ENCODE results near the gene ZNF728. TPM values are rescaled to one million over a fixed set of nuclear protein-coding genes. Genes with fewer than 3 reads are reported as not detected.
"Not testable (repeated sequence)": the region's sequence is repeated elsewhere in the genome, so short reads cannot be mapped to it uniquely, and the experiment has no call there.

The ZNF728 gene
- not detected for total RNA-seq

DNA sequence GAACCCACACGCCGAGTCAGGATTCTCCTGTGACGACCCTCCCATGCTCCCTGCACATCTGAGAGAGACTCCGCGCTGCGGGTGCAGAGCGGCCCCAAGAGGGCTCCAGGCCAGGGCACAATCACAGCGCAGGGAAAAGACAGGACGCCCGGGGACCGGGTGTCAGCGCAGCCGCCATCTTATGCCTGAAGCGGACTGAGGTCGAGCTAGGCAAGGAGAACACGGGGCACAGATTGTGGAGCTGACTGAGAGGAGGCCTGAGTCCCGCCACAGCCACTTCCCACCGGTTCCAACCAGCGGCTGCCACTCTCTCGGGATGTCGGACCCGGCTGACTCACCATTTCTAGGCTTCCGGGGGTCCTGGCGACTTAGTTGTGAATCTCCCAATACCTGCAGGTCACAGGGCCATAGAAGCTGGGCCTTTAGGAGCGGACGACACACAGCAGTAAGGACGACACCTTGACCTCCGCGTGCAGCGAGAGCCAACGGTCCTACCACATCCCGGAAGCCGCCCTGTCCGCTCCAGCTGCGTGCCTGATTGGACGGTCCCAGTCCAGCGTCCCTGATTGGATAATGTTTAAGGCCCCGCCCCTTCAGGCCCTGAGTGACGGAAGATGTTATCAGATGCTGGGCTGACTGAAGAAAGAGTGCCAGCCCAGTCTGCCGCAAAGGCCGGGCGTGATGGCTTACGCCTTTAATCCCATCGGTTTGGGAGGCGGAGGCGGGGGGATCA, at the start of gene ZNF728:
ZNF728 (minus strand) TSS at position 487 of the 733 bp plus-strand sequence; CDS start at position 341, 146 bp downstream.
- H3K9me3 Mint-ChIP-seq: peaks cover 26% of the 10 kb centered on the region
- H3K27me3 Mint-ChIP-seq: no peaks in the 10 kb centered on the region
- no peaks in the 10 kb centered on the region for H3K4me1 Mint-ChIP-seq
- DNase-seq: no peak
- H3K27ac Mint-ChIP-seq: no peak within 1 kb of the TSS
- H3K36me3 Mint-ChIP-seq: peaks cover 2% of the 10 kb centered on the region
- H3K4me3 Mint-ChIP-seq: no peak within 1 kb of the TSS

DNA sequence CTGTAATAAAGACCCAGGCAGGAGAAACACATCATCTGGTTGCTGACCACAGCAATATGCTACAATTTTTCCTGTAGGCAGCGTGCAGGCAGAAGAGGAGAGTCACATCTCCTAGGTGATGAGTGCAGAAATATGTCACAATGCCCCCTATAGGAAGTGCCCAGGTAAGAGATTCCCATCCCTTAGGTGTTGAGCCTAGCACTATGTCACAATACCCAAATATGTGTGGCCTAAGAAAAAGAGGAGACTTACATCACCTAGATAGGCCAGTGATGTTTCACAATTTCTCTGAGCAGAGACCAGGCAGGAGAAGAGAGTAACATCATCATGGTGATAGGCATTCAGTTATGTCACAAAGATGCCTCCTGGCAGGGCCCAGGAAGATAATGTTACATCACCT, 49.4 kb upstream of the ZNF728 start:
- Mint-ChIP-seq H3K4me3 (no peak overlapping the region), H3K27ac (no peak overlapping the region), H3K27me3 (no peaks in the 10 kb centered on the region)

GRCh38 chr19:23049256-23049655, 46.3 kb upstream of the ZNF728 start:
- H3K27me3 Mint-ChIP-seq: no peaks in the 10 kb centered on the region
- no peak for DNase-seq
- H3K36me3 Mint-ChIP-seq: no peaks in the 10 kb centered on the region
- peaks cover 11% of the 10 kb centered on the region for H3K9me3 Mint-ChIP-seq
- no peak overlapping the region for H3K27ac Mint-ChIP-seq
- no peak overlapping the region for H3K4me3 Mint-ChIP-seq
- no peaks in the 10 kb centered on the region for H3K4me1 Mint-ChIP-seq

More for the DNA sequence above, 49.4 kb upstream of the ZNF728 start:
- H3K36me3 Mint-ChIP-seq: no peaks in the 10 kb centered on the region
- peaks cover 7% of the 10 kb centered on the region for H3K9me3 Mint-ChIP-seq
- DNase-seq: no peak
- no peaks in the 10 kb centered on the region for H3K4me1 Mint-ChIP-seq

DNA sequence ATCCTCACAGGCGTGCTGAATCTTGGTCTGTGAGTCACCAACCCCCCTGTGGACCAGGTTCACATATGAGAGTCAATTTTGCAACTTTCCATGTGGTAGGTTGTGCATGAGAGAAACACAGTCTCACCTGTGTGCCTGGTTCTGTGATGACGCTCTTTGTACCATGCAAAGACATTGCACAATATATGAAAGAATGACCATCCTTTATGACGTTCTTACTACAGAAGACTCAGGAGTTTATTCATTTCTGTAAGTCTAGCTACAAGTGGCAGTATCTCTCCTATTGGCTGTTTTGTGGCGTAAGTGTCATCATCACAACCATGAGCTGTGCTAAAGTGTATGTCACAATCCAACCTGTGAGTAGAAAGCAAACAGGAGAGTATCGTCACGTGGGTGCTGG, 43.8 kb upstream of the ZNF728 start:
- Mint-ChIP-seq H3K27ac (no peak overlapping the region), H3K4me1 (no peaks in the 10 kb centered on the region), H3K36me3 (no peaks in the 10 kb centered on the region), H3K4me3 (no peak overlapping the region), H3K9me3 (peaks cover 10% of the 10 kb centered on the region), H3K27me3 (no peaks in the 10 kb centered on the region)
- no peak for DNase-seq

GRCh38 chr19:23033721-23034120, 30.7 kb upstream of the ZNF728 start:
- Mint-ChIP-seq H3K27me3 (no peaks in the 10 kb centered on the region), H3K36me3 (no peaks in the 10 kb centered on the region), H3K27ac (no peak overlapping the region), H3K4me1 (no peaks in the 10 kb centered on the region), H3K4me3 (no peak overlapping the region), H3K9me3 (peaks cover 12% of the 10 kb centered on the region)
- DNase-seq: no peak

GRCh38 chr19:23015660-23016059, 12.7 kb upstream of the ZNF728 start:
- H3K4me1 Mint-ChIP-seq: no peaks in the 10 kb centered on the region
- no peak overlapping the region for H3K27ac Mint-ChIP-seq
- DNase-seq: no peak
- H3K27me3 Mint-ChIP-seq: no peaks in the 10 kb centered on the region
- H3K9me3 Mint-ChIP-seq: peaks cover 16% of the 10 kb centered on the region
- no peaks in the 10 kb centered on the region for H3K36me3 Mint-ChIP-seq
- no peak overlapping the region for H3K4me3 Mint-ChIP-seq

DNA sequence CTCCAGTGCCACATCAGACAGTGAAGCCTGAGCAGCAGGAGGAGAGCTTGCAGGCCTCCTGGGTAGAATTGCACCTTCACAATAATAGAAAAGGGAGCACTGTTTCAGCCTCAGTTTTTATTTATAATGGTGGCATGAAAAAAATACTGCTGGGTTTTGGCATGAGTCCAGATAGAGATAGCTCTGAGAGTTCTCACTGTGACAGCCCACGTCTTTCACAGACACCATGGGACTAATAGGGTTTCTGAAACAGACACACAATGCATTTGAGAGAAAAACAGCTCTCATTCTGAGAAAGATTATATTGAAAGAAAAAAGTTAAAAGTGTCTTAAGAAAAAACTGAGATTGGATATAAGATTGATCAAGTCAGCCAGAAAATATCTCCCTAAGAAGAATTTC, 8.0 kb downstream of the ZNF728 start:
- not testable (repeated sequence) for H3K4me3 Mint-ChIP-seq, DNase-seq
- H3K9me3 Mint-ChIP-seq: peaks cover 13% of the 10 kb centered on the region

GRCh38 chr19:22976248-22976647, 26.7 kb downstream of the ZNF728 start:
- Mint-ChIP-seq H3K9me3 (peaks cover 46% of the 10 kb centered on the region), H3K36me3 (peaks cover 13% of the 10 kb centered on the region)
- no peak for DNase-seq

More for the DNA sequence above, 8.0 kb downstream of the ZNF728 start:
- H3K27ac Mint-ChIP-seq, H3K27me3 Mint-ChIP-seq, H3K36me3 Mint-ChIP-seq, H3K4me1 Mint-ChIP-seq: not testable (repeated sequence)

GRCh38 chr19:22975546-22976136, 27.3 kb downstream of the ZNF728 start:
- peaks cover 44% of the 10 kb centered on the region for H3K9me3 Mint-ChIP-seq
- DNase-seq, H3K4me1 Mint-ChIP-seq, H3K27me3 Mint-ChIP-seq, H3K27ac Mint-ChIP-seq, H3K36me3 Mint-ChIP-seq, H3K4me3 Mint-ChIP-seq: not testable (repeated sequence)

More at GRCh38 chr19:22976248-22976647, 26.7 kb downstream of the ZNF728 start:
- Mint-ChIP-seq H3K27ac (no peak overlapping the region), H3K27me3 (no peaks in the 10 kb centered on the region), H3K4me3 (no peak overlapping the region), H3K4me1 (no peaks in the 10 kb centered on the region)

DNA sequence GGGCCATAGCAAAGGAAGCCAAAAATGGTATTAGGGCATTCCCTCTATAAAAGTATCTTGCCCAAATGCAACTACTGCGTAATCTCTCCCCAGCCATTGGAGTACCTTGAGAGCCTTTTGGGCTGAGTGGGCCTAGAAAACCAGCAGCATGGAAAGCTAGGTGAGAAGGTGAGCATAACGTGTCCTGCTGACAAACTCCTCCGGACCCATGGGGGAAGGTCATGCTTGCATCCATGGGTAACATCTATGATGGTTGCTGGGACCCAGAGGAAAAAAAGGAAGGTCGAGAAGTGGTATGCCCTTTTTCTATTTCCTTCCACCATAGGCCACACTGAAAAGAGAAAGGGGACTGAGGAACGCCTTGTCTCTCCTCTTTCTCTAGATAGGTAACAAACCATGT, 57.4 kb downstream of the ZNF728 start:
- Mint-ChIP-seq H3K9me3 (peaks cover 32% of the 10 kb centered on the region), H3K4me3 (no peak overlapping the region), H3K27ac (no peak overlapping the region), H3K27me3 (no peaks in the 10 kb centered on the region), H3K4me1 (no peaks in the 10 kb centered on the region), H3K36me3 (no peaks in the 10 kb centered on the region)
- no peak for DNase-seq

- Mint-ChIP-seq H3K4me1 (no peaks in the 10 kb centered on the region), H3K27me3 (no peaks in the 10 kb centered on the region), H3K27ac (no peak overlapping the region), H3K9me3 (peaks cover 11% of the 10 kb centered on the region), H3K36me3 (no peaks in the 10 kb centered on the region), H3K4me3 (no peak overlapping the region)
- no peak for DNase-seq
Observed at GRCh38 chr19:22935151-22935550, 67.8 kb downstream of the ZNF728 start.

- H3K4me1 Mint-ChIP-seq, H3K36me3 Mint-ChIP-seq, H3K27me3 Mint-ChIP-seq, DNase-seq, H3K9me3 Mint-ChIP-seq, H3K27ac Mint-ChIP-seq, H3K4me3 Mint-ChIP-seq: not testable (repeated sequence)
Observed at GRCh38 chr19:22927576-22927975, 75.4 kb downstream of the ZNF728 start.

GRCh38 chr19:22925181-22925580, 77.8 kb downstream of the ZNF728 start:
- DNase-seq, H3K4me1 Mint-ChIP-seq, H3K4me3 Mint-ChIP-seq, H3K27me3 Mint-ChIP-seq, H3K27ac Mint-ChIP-seq, H3K36me3 Mint-ChIP-seq, H3K9me3 Mint-ChIP-seq: not testable (repeated sequence)

Data from activated naive CD8-positive, alpha-beta T cell treated with anti-CD3 and anti-CD28 coated beads for 36 hours (primary cell).